CD14-positive monocyte (primary cell): ENCODE data around the gene CCDC188. TPM values are rescaled to one million over a fixed set of nuclear protein-coding genes. Genes with fewer than 3 reads are reported as not detected.

ENCODE experiments used
- DNase-seq, 3 donors: peaks; one replicate each; pipeline ENCODE4 v3.0.0-alpha.2; 2011 to 2022
- H2AFZ ChIP-seq: 2 replicates; pipeline ENCODE4 v1.6.0; 2012; ENCODE audit warnings: mild to moderate bottlenecking, low read depth, low read length, inconsistent platforms; ENCODE audit not compliant: insufficient read depth, poor library complexity, severe bottlenecking
- H3K27ac ChIP-seq, 2 donors: 1 replicate in 1 of 2; 2 replicates in 1 of 2; pipeline ENCODE4 v1.5.1; 2012 to 2013; ENCODE audit warnings: low read length in 2 of 2, control low read depth in 1 of 2, inconsistent platforms in 1 of 2, low read depth in 1 of 2, mild to moderate bottlenecking in 1 of 2
- H3K27me3 ChIP-seq, 2 donors: one replicate each; pipeline versions ENCODE4 v1.6.0 to v1.6.1; 2011 to 2013; ENCODE audit warnings: low read length in 2 of 2; ENCODE audit not compliant: control insufficient read depth in 2 of 2, insufficient read depth in 2 of 2
- H3K36me3 ChIP-seq, 2 donors: replicated peaks in 1 of 2; 1 replicate in 1 of 2; 2 replicates in 1 of 2; pipeline versions ENCODE4 v1.5.1 to v1.6.1; 2012 to 2013; ENCODE audit warnings: low read length in 2 of 2, control low read depth in 1 of 2, inconsistent platforms in 1 of 2, mild to moderate bottlenecking in 1 of 2; ENCODE audit not compliant: insufficient read depth in 2 of 2, control insufficient read depth in 1 of 2
- H3K4me1 ChIP-seq, 2 donors: 1 replicate in 1 of 2; 2 replicates in 1 of 2; pipeline versions ENCODE4 v1.5.1 to v1.6.1; 2012 to 2013; ENCODE audit warnings: low read length in 2 of 2, control low read depth in 1 of 2, inconsistent platforms in 1 of 2, mild to moderate bottlenecking in 1 of 2, moderate library complexity in 1 of 2; ENCODE audit not compliant: insufficient read depth in 2 of 2, control insufficient read depth in 1 of 2
- H3K4me2 ChIP-seq: replicated peaks from 2 replicates; pipeline ENCODE3; 2012; ENCODE audit warnings: low read length, moderate library complexity, mild to moderate bottlenecking; ENCODE audit not compliant: poor library complexity, severe bottlenecking; ENCODE audit errors: extremely low read depth
- H3K4me3 ChIP-seq, 3 experiments: fragments of 200-600 bp in 1 of 3; sonication (generic) in 1 of 3; replicated peaks in 1 of 3; 1 replicate in 2 of 3; 2 replicates in 1 of 3; pipeline ENCODE4 v1.5.1; 2011 to 2013; ENCODE audit warnings: low read length in 3 of 3, mild to moderate bottlenecking in 3 of 3, control low read depth in 2 of 3, low read depth in 2 of 3, inconsistent platforms in 1 of 3, moderate library complexity in 1 of 3
- H3K79me2 ChIP-seq: 2 replicates; pipeline ENCODE4 v1.6.0; 2012; ENCODE audit warnings: mild to moderate bottlenecking, control low read depth, inconsistent platforms, low read length, moderate library complexity; ENCODE audit not compliant: insufficient read depth
- H3K9ac ChIP-seq: 2 replicates; pipeline ENCODE4 v1.6.0; 2017; ENCODE audit warnings: low read length, mild to moderate bottlenecking; ENCODE audit not compliant: insufficient read depth, poor library complexity, severe bottlenecking
- H3K9me3 ChIP-seq, 2 donors: replicated peaks in 1 of 2; 1 replicate in 1 of 2; 2 replicates in 1 of 2; pipeline versions ENCODE4 v1.5.1 to v1.6.1; 2012 to 2013; ENCODE audit warnings: low read length in 2 of 2, control low read depth in 1 of 2; ENCODE audit not compliant: control insufficient read depth in 1 of 2, insufficient read depth in 1 of 2
- H4K20me1 ChIP-seq: 2 replicates; pipeline ENCODE4 v1.6.0; 2012; ENCODE audit warnings: mild to moderate bottlenecking, low read length, control low read depth, moderate library complexity; ENCODE audit not compliant: insufficient read depth
- H3K27ac Mint-ChIP-seq, 7 donors: one replicate each; pipeline ENCODE4 v1.8.0; 2020; ENCODE audit warnings: mild to moderate bottlenecking in 7 of 7, mixed read lengths in 7 of 7, moderate library complexity in 6 of 7, inconsistent platforms in 2 of 7
- H3K27me3 Mint-ChIP-seq, 3 donors: one replicate each; pipeline ENCODE4 v1.8.0; 2021 to 2022; ENCODE audit warnings: low read depth in 3 of 3, mild to moderate bottlenecking in 3 of 3, mixed read lengths in 3 of 3, moderate library complexity in 3 of 3, inconsistent platforms in 1 of 3
- H3K36me3 Mint-ChIP-seq, 2 donors: one replicate each; pipeline ENCODE4 v1.8.0; 2020; ENCODE audit warnings: mixed read lengths in 2 of 2, inconsistent platforms in 1 of 2, mild to moderate bottlenecking in 1 of 2
- H3K4me1 Mint-ChIP-seq: one replicate; pipeline ENCODE4 v1.8.0; 2020; ENCODE audit warnings: mild to moderate bottlenecking, mixed read lengths
- H3K4me3 Mint-ChIP-seq, 2 donors: one replicate each; pipeline ENCODE4 v1.8.0; 2020; ENCODE audit warnings: mild to moderate bottlenecking in 2 of 2, mixed read lengths in 2 of 2, moderate library complexity in 1 of 2
- H3K9me3 Mint-ChIP-seq, 7 donors: one replicate each; pipeline ENCODE4 v1.8.0; 2020 to 2022; ENCODE audit warnings: mixed read lengths in 7 of 7, mild to moderate bottlenecking in 6 of 7, moderate library complexity in 6 of 7, inconsistent platforms in 2 of 7
- CTCF ChIP-seq: fragments of 200-600 bp; IDR thresholded peaks from one replicate; pipeline ENCODE4 v1.8.0; 2022; ENCODE audit warnings: antibody characterized with exemption, mild to moderate bottlenecking
- WGBS: methylation state at CpG from one replicate; pipeline ENCODE4 v1.1.5; 2013; ENCODE audit warnings: missing lambda C conversion rate; ENCODE audit not compliant: insufficient coverage; 5-methylcytosine and 5-hydroxymethylcytosine counted together
- intact Hi-C, 2 donors: fragments of 100-400 bp; cut with micrococcal nuclease; formaldehyde crosslinking; loops; one replicate each; pipeline versions ENCODE4 v1.15.0 to v1.15.1; 2023
- polyA plus RNA-seq, 3 donors: library from polyadenylated mRNA; depleted of rRNA in 1 of 3; unstranded in 2 of 3; stranded (reverse) in 1 of 3; fragments of 300-500 nt in 2 of 3; fragments of >200 nt in 1 of 3; fragmentation: Illumina TruSeq in 2 of 3; gene quantifications; 1 replicate in 2 of 3; 2 replicates in 1 of 3; pipeline ENCODE4 v1.2.3, GENCODE V29; 2012 to 2021

The CCDC188 gene
- polyA plus RNA-seq, 3 donors = 0.15 TPM; not detected in 2

DNA sequence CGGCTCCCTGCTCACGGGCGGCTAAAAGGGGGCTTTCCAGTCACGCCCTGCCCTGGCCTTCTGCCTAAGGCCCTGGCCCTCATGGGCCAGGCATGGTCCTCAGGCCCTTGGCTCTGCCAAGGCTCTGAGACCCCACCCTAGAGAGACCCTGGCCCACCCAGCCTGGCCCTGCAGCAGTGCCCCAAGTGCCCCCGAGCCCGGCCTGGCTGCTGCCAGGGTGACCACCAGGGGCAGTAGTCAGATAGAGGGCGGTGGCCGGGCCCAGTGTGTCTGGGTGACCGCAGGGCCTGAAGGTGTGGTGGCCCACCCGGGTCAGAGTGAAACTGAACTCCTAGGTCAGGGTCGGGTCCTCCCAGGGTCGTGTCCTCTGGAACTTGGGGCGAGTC lies 29.4 kb upstream of the CCDC188 start:
- Histone ChIP-seq H2AFZ (no peak overlapping the region), H3K79me2 (no peaks in the 10 kb centered on the region), H3K27ac (no peak overlapping the region), H3K4me1 (no peaks in the 10 kb centered on the region), H3K27me3 (no peaks in the 10 kb centered on the region), H3K4me2 (no peak overlapping the region), H3K9ac (no peak overlapping the region), H3K36me3 (no peaks in the 10 kb centered on the region), H4K20me1 (no peaks in the 10 kb centered on the region), H3K9me3 (no peaks in the 10 kb centered on the region), H3K4me3 (no peak overlapping the region)
- no peak for TF ChIP-seq CTCF
- H3K27ac Mint-ChIP-seq = no peak overlapping the region
- no peaks in the 10 kb centered on the region for H3K9me3 Mint-ChIP-seq
- intact Hi-C loops = no loop called here
- DNase-seq = no peak
- H3K27me3 Mint-ChIP-seq = peaks cover 0 to 1% (median 1%) of the 10 kb centered on the region in 3 donors
- H3K4me1 Mint-ChIP-seq = no peaks in the 10 kb centered on the region
- 90% methylated on average over 13 of the region's 13 CpGs for WGBS
- no peak overlapping the region for H3K4me3 Mint-ChIP-seq
- no peaks in the 10 kb centered on the region for H3K36me3 Mint-ChIP-seq

- no peak for DNase-seq
- no peak overlapping the region for H3K27ac ChIP-seq
- WGBS = 95% methylated on average over 27 of the region's 27 CpGs
- H2AFZ ChIP-seq = no peak overlapping the region
- no peaks in the 10 kb centered on the region for H3K36me3 Mint-ChIP-seq
- no peaks in the 10 kb centered on the region for H3K4me1 Mint-ChIP-seq
- no peak for TF ChIP-seq CTCF
- H3K4me2 ChIP-seq = no peak overlapping the region
- H3K4me1 ChIP-seq = no peaks in the 10 kb centered on the region
- H3K9me3 ChIP-seq = no peaks in the 10 kb centered on the region
- no peak overlapping the region for H3K4me3 ChIP-seq
- no peaks in the 10 kb centered on the region for H3K79me2 ChIP-seq
- no peaks in the 10 kb centered on the region for H3K36me3 ChIP-seq
- peaks cover 0 to 1% (median 1%) of the 10 kb centered on the region in 3 donors for H3K27me3 Mint-ChIP-seq
- H3K27me3 ChIP-seq = no peaks in the 10 kb centered on the region
- no peaks in the 10 kb centered on the region for H4K20me1 ChIP-seq
- H3K4me3 Mint-ChIP-seq = no peak overlapping the region
- H3K9me3 Mint-ChIP-seq = no peaks in the 10 kb centered on the region
- intact Hi-C loops = no loop called here
- no peak overlapping the region for H3K9ac ChIP-seq
- H3K27ac Mint-ChIP-seq = no peak overlapping the region
Observed at GRCh38 chr22:20179455-20180244, 28.8 kb upstream of the CCDC188 start.
